PC-9 (cell line): ENCODE data around the gene CCDC88C.

Experiments used
- CTCF ChIP-seq: fragments of 200-600 bp; sonication (generic); conservative IDR thresholded peaks from 2 replicates; pipeline ENCODE4 v1.6.1; 2017; ENCODE audit warnings: mixed run types, antibody characterized with exemption, mild to moderate bottlenecking, moderate library complexity
- EZH2 ChIP-seq: fragments of 200-600 bp; sonication (generic); IDR thresholded peaks from 2 replicates; pipeline ENCODE4 v1.8.0; 2017; ENCODE audit warnings: antibody characterized with exemption, low read depth

GRCh38 chr14:91261115-91261514, 156.5 kb downstream of the CCDC88C start:
- no peak for TF ChIP-seq CTCF
- TF ChIP-seq EZH2 = no peak
